HG02642 (cell line): ENCODE results near the gene MAN1A1.

Experiments used
- ATAC-seq: cut with Tn5 transposase; IDR thresholded peaks from one replicate; pipeline ENCODE4 v1.9.1; 2021; ENCODE audit warnings: mild to moderate bottlenecking; ENCODE audit not compliant: unreplicated experiment, poor library complexity

MAN1A1 gene

GRCh38 chr6:119328254-119328653 lies 21.3 kb downstream of the MAN1A1 start:
- ATAC-seq: no peak

- no peak for ATAC-seq
These were observed 21.8 kb downstream of the MAN1A1 start for GRCh38 chr6:119327810-119328209.

- ATAC-seq: no peak
These were observed 23.1 kb downstream of the MAN1A1 start for GRCh38 chr6:119326291-119327005.

GRCh38 chr6:119325559-119326265 lies 23.8 kb downstream of the MAN1A1 start:
- ATAC-seq: no peak

- no peak for ATAC-seq
These were observed 24.8 kb downstream of the MAN1A1 start for GRCh38 chr6:119324718-119325117.

GRCh38 chr6:119323931-119324330 lies 25.6 kb downstream of the MAN1A1 start:
- no peak for ATAC-seq

GRCh38 chr6:119323478-119323877 lies 26.1 kb downstream of the MAN1A1 start:
- ATAC-seq: no peak

GRCh38 chr6:119322715-119323350 lies 26.7 kb downstream of the MAN1A1 start:
- no peak for ATAC-seq

- ATAC-seq: no peak
These were observed 27.5 kb downstream of the MAN1A1 start for GRCh38 chr6:119322034-119322433.

GRCh38 chr6:119319694-119320093 lies 29.9 kb downstream of the MAN1A1 start:
- no peak for ATAC-seq

GRCh38 chr6:119318730-119319129 lies 30.8 kb downstream of the MAN1A1 start:
- ATAC-seq: no peak

GRCh38 chr6:119318176-119318575 lies 31.4 kb downstream of the MAN1A1 start:
- no peak for ATAC-seq

- no peak for ATAC-seq
These were observed 32.6 kb downstream of the MAN1A1 start for GRCh38 chr6:119317007-119317406.

- ATAC-seq: peak; percentile 50
These were observed 34.7 kb downstream of the MAN1A1 start for GRCh38 chr6:119314885-119315272.

- ATAC-seq: peak; percentile 68
These were observed 35.4 kb downstream of the MAN1A1 start for GRCh38 chr6:119313937-119314884.

- ATAC-seq: peak; percentile 40
These were observed 36.7 kb downstream of the MAN1A1 start for GRCh38 chr6:119312875-119313338.

GRCh38 chr6:119312441-119312840 lies 37.1 kb downstream of the MAN1A1 start:
- no peak for ATAC-seq

GRCh38 chr6:119311514-119312142 lies 37.9 kb downstream of the MAN1A1 start:
- ATAC-seq: no peak

- no peak for ATAC-seq
These were observed 39.0 kb downstream of the MAN1A1 start for GRCh38 chr6:119310486-119311036.
